ENCODE data around the gene ZNF831.

DNA sequence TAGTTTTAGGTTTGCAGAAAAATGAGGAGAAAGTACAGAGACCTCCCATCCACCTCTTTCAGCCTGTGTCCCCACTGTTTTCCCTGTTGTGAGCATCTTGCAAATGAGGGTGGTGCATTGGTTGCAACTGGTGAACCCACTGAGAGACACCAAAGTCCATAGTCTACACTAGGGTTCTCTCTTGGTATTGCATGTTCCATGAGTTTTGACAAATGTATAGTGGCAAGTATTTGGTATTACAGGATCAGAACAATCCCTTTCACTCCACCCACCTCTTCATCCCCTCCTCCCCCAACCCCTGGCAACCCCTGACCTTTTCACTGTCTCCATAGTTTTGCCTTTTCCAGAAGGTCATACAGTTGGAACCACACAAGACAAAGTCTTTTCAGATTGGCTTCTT, 20.1 kb downstream of the ZNF831 start:
- no peak for TF ChIP-seq POLR2A (IDR thresholded peaks at IDR 0.05; ENCODE audit: low read depth, low read length)
- no peak for TF ChIP-seq POLR2AphosphoS5 (IDR thresholded peaks at IDR 0.05; ENCODE audit: low read depth, low read length)
- TF ChIP-seq TAF1 (IDR thresholded peaks at IDR 0.05; ENCODE audit: low read depth, low read length), result no peak
- no peak for TF ChIP-seq PAX5 (IDR thresholded peaks at IDR 0.05; ENCODE audit: insufficient read depth, low read length, severe bottlenecking)
- TF ChIP-seq POU2F2 (IDR thresholded peaks at IDR 0.05; ENCODE audit: low read depth, low read length), result no peak

All from GM12891 (cell line).